Panc1 (cell line): ENCODE results near the gene KIAA1671. TPM values are rescaled to one million over a fixed set of nuclear protein-coding genes. Genes with fewer than 3 reads are reported as not detected.

Experiments
- ATAC-seq: fragments of 200-7000 bp; cut with Tn5 transposase; 2 replicates; pipeline ENCODE4 v1.9.1; 2020; ENCODE audit warnings: mild to moderate bottlenecking, moderate library complexity
- BruUV-seq: library from RNA; stranded (reverse); fragments of 400-500 nt; replicated peaks from 2 replicates; lab custom pipeline; 2021; lab: Mats Ljungman, UMichigan
- CTCF ChIA-PET: fragments of 300-600 bp; sonication (Branson Sonifier 250); formaldehyde crosslinking; loops from one replicate; lab custom pipeline; 2022; ENCODE audit warnings: antibody characterized with exemption; lab: Charles Lee
- POLR2A ChIA-PET: fragments of 300-600 bp; sonication (Branson Sonifier 250); formaldehyde crosslinking; loops from one replicate; lab custom pipeline; 2022; ENCODE audit warnings: antibody characterized with exemption; lab: Charles Lee
- DNase-seq: peaks from one replicate; pipeline ENCODE4 v3.0.0-alpha.2; 2010; ENCODE audit warnings: low read depth, low spot score
- H3K27ac ChIP-seq: 2 replicates; pipeline ENCODE4 v1.5.1; 2011; ENCODE audit warnings: mild to moderate bottlenecking, low read length, inconsistent platforms
- H3K27me3 ChIP-seq: fragments of 200-500 bp; sonication (Bioruptor generic); 2 replicates; pipeline ENCODE4 v1.6.0; 2014; ENCODE audit warnings: low read length, inconsistent platforms; ENCODE audit not compliant: control insufficient read depth, insufficient read depth
- H3K36me3 ChIP-seq: fragments of 200-500 bp; sonication (Bioruptor generic); 2 replicates; pipeline ENCODE4 v1.5.1; 2014; ENCODE audit warnings: inconsistent platforms, mild to moderate bottlenecking, low read length, moderate library complexity; ENCODE audit not compliant: control insufficient read depth, insufficient read depth
- H3K4me1 ChIP-seq: 2 replicates; pipeline ENCODE4 v1.5.1; 2011; ENCODE audit warnings: inconsistent platforms, mild to moderate bottlenecking, low read length, moderate library complexity; ENCODE audit not compliant: control insufficient read depth, insufficient read depth
- H3K4me3 ChIP-seq, 2 experiments: 2 replicates each; pipeline ENCODE4 v1.5.1; 2011 to 2012; ENCODE audit warnings: low read depth in 2 of 2, low read length in 2 of 2, mild to moderate bottlenecking in 2 of 2, inconsistent platforms in 1 of 2, moderate library complexity in 1 of 2
- H3K9me3 ChIP-seq: fragments of 200-500 bp; sonication (Bioruptor generic); 2 replicates; pipeline ENCODE4 v1.5.1; 2014; ENCODE audit warnings: low read depth, mild to moderate bottlenecking, inconsistent platforms, low read length, moderate library complexity; ENCODE audit not compliant: control insufficient read depth, insufficient read depth
- CTCF ChIP-seq: fragments of 450-650 bp; IDR thresholded peaks from 2 replicates; pipeline ENCODE4 v1.5.1; 2017; ENCODE audit warnings: mild to moderate bottlenecking
- POLR2AphosphoS5 ChIP-seq: IDR thresholded peaks from 2 replicates; pipeline ENCODE4 v1.6.1; 2012; ENCODE audit warnings: mild to moderate bottlenecking, low read depth, low read length, moderate library complexity
- REST ChIP-seq, 2 experiments: IDR thresholded peaks; 2 replicates each; pipeline ENCODE4 v1.6.1; 2011 to 2012; ENCODE audit warnings: low read depth in 2 of 2, control low read depth in 1 of 2, low read length in 1 of 2, mild to moderate bottlenecking in 1 of 2, moderate library complexity in 1 of 2; ENCODE audit not compliant: insufficient read depth in 1 of 2
- SIN3A ChIP-seq: IDR thresholded peaks from 2 replicates; pipeline ENCODE4 v1.6.1; 2012; ENCODE audit warnings: low read depth, mild to moderate bottlenecking, low read length, moderate library complexity, borderline replicate concordance; ENCODE audit not compliant: insufficient read depth
- TCF7L2 ChIP-seq: IDR thresholded peaks from 2 replicates; pipeline ENCODE4 v1.6.1; 2011; ENCODE audit warnings: mild to moderate bottlenecking, low read depth, low read length, inconsistent platforms
- in situ Hi-C: cut with HindIII; loops from 2 replicates; pipeline ENCODE4 v1.10.0; 2016; ENCODE audit warnings: low sequenced_read_pairs, low pct_unique_long_range_greater_than_20kb
- intact Hi-C: fragments of 100-400 bp; cut with micrococcal nuclease; formaldehyde crosslinking; loops from one replicate; pipeline ENCODE4 v1.10.0; 2022; ENCODE audit not compliant: unreplicated experiment
- total RNA-seq: library from RNA; stranded (reverse); gene quantifications from one replicate; pipeline ENCODE4 v1.2.1, GENCODE V29; 2021; ENCODE audit not compliant: unreplicated experiment

The KIAA1671 gene
- total RNA-seq, 1 experiment from 2014 or later = 48.1 TPM

- no TSS peak for BruUV-seq
- Histone ChIP-seq H3K27ac (no peak overlapping the region), H3K9me3 (no peaks in the 10 kb centered on the region), H3K4me3 (no peak overlapping the region), H3K4me1 (no peaks in the 10 kb centered on the region), H3K27me3 (no peaks in the 10 kb centered on the region), H3K36me3 (no peaks in the 10 kb centered on the region)
- ATAC-seq (no peak), DNase-seq (no peak)
- CTCF ChIA-PET = no interaction called here
- intact Hi-C loops = no loop called here
- POLR2A ChIA-PET = no interaction called here
- in situ Hi-C loops = no loop called here
- TF ChIP-seq REST (IDR thresholded peaks at IDR 0.05; ENCODE audit: insufficient read depth in 1 of 2, low read depth in 2 of 2, low read length in 1 of 2) (no peak), TCF7L2 (no peak), SIN3A (no peak), POLR2AphosphoS5 (no peak), CTCF (no peak)
Observed at GRCh38 chr22:25086902-25087282, 134.4 kb downstream of the KIAA1671 start.

GRCh38 chr22:25090225-25090890 is 137.8 kb downstream of the KIAA1671 start:
- CTCF ChIA-PET = no interaction called here
- Histone ChIP-seq H3K27ac (no peak overlapping the region), H3K36me3 (no peaks in the 10 kb centered on the region), H3K4me1 (no peaks in the 10 kb centered on the region), H3K9me3 (no peaks in the 10 kb centered on the region), H3K27me3 (no peaks in the 10 kb centered on the region), H3K4me3 (no peak overlapping the region)
- intact Hi-C loops (no loop called here), in situ Hi-C loops (no loop called here)
- TF ChIP-seq TCF7L2 (no peak), REST (IDR thresholded peaks at IDR 0.05; ENCODE audit: insufficient read depth in 1 of 2, low read depth in 2 of 2, low read length in 1 of 2) (no peak), SIN3A (no peak)
- POLR2A ChIA-PET = no interaction called here
- DNase-seq (no peak), ATAC-seq (no peak)
- BruUV-seq = no TSS peak
